ES-I3 (cell line): ENCODE results near the gene RRM1.
A peak's percentile ranks its signal among the peaks of the same experiment; 100 is the strongest.
"Not testable (repeated sequence)": the region's sequence is repeated elsewhere in the genome, so short reads cannot be mapped to it uniquely, and the experiment has no call there.

ENCODE experiments used
- H3K36me3 ChIP-seq: 2 replicates; pipeline ENCODE4 v1.6.1; 2013; ENCODE audit warnings: mild to moderate bottlenecking, low read length, control low read depth, moderate library complexity; ENCODE audit not compliant: insufficient read depth
- H3K4me1 ChIP-seq: 2 replicates; pipeline ENCODE4 v1.6.1; 2013; ENCODE audit warnings: mild to moderate bottlenecking, control low read depth, low read length; ENCODE audit not compliant: insufficient read depth
- H3K9ac ChIP-seq: 2 replicates; pipeline ENCODE4 v1.6.1; 2013; ENCODE audit warnings: low read depth, mild to moderate bottlenecking, low read length, moderate library complexity
- H3K9me3 ChIP-seq: 2 replicates; pipeline ENCODE4 v1.6.1; 2013; ENCODE audit warnings: mild to moderate bottlenecking, low read length, moderate library complexity; ENCODE audit not compliant: control insufficient read depth, insufficient read depth

RRM1 gene

DNA sequence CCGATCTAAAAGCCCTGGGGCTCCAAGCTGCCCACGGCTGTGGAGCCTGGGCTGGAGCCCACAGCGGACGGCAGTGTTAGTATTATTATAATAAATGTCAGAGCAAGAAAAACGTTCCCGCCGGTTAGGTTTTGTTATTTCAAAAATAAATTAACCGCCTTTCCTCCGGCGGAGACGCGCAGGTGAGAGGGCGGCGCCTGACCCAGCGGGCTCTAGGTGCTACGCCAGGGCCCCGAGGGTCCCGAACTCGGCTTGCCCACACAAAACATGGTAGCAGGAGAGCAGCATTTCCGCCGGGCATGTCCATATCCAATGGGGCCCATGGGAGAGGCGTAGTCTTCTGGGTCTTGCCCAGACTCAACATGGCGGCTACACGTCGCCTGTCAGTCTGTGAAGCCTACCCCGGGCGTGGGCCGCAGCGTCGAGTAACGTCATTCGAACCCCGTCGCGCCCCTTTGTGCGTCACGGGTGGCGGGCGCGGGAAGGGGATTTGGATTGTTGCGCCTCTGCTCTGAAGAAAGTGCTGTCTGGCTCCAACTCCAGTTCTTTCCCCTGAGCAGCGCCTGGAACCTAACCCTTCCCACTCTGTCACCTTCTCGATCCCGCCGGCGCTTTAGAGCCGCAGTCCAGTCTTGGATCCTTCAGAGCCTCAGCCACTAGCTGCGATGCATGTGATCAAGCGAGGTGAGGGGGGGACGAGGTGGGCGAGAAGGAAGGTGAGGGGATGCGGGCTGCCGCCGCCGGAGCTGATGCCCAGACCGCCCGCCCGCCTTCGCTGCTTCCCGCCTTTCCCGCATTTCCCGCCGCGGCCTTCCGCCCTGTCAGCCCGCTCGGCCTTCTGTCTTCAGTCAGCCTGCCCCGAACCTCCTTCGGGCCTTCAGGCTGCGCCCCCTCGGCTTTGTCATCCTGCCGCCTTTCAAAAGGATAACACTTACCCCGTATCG lies at the start of gene RRM1:
RRM1 (plus strand) TSS at position 452 of the 944 bp plus-strand sequence; CDS start at position 666, 214 bp downstream.
- Histone ChIP-seq H3K4me1 (no peaks in the 10 kb centered on the region), H3K36me3 (no peaks in the 10 kb centered on the region), H3K9me3 (no peaks in the 10 kb centered on the region), H3K9ac (peak within 1 kb of the TSS; percentile 75)

DNA sequence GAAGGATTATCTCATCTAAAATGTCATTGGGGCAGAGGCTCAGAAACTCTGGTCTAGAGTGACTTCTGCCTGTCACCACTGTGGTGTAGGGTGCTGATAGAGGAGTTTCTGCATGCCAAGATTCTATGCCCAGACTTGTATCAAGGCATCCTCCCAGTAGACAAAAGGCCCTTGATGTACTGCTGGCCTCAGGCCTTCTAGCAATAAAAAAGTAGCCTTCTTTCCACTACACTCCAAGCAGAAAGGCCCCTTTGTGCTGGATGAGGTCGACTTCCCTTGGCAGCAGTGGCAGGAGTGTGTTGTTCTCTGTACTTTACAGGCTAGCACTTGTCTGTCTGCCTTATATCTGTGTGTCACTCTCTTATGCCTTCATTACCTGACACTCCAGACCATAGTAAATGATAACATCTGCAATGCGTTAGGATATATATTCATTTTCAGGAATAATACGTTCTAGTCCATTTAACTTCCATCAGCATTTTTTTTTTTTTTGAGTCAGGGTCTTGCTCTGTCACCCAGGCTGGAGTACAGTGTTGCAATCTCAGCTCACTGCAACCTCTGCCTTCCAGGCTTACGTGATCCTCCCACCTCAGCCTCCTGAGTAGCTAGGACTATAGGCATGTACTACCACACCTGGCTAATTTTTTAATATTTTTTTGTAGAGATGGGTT lies 49.5 kb upstream of the RRM1 start:
- Histone ChIP-seq H3K4me1 (no peaks in the 10 kb centered on the region), H3K36me3 (no peaks in the 10 kb centered on the region), H3K9ac (no peak overlapping the region), H3K9me3 (no peaks in the 10 kb centered on the region)

DNA sequence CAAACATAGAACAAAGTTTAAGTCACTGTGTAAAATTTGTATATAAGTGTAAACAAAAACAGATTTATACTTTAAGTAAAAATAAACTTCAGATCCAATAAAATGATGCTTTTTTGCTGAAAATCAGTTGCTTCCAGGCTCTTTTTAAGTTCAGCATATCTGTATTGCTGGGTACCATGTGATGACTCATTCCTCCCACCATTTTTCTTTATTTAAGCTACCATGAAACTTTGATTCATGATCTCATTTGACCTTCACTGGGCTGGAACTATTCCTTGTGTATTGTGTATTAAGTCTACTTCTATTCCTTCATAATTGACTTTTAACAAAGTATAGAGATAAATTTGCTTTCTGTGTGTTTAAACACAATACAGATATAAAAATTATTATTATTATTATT lies 46.3 kb upstream of the RRM1 start:
- no peaks in the 10 kb centered on the region; the same call in 1 of the 2 replicates for H3K9me3 ChIP-seq
- H3K36me3 ChIP-seq: no peaks in the 10 kb centered on the region
- H3K9ac ChIP-seq: no peak overlapping the region
- H3K4me1 ChIP-seq: no peaks in the 10 kb centered on the region

DNA sequence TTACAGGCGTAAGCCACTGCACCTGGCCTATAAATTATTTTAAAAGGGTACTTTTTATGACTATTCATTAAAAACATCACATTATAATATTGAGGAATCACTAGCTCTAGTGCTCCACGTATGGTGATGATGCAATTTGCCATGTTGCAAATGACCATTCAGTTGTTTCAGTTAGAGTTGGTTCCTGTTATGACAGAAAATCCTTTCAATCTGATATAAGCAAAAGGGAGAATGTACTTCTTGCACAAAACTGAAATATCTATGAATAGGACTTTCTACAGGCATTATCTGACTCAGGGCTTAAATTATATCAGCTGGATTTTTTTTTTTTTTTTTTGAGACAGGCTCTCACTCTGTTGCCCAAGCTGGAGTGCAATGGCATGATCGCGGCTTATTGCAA lies 45.6 kb upstream of the RRM1 start:
- Histone ChIP-seq H3K9me3 (no peaks in the 10 kb centered on the region; the same call in 1 of the 2 replicates), H3K4me1 (no peaks in the 10 kb centered on the region), H3K36me3 (no peaks in the 10 kb centered on the region), H3K9ac (no peak overlapping the region)

DNA sequence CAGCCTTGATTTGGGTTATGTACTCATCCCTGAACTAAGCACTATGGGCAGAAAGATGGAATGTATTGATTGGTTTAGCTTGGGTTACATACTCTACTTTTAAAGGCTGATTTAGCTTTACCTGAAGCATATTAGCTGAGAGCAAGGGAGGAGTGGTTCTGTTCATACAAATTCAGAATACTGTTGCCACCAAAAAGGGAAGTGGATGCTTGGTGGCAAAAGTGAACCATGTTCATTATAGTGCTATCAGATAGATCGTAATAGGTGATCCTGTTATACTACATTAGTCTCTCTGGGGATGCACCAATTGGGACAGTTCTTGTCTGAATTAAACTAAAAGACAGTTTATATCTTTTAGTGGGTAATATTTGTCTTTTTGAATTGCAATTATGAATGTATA lies 44.5 kb upstream of the RRM1 start:
- H3K36me3 ChIP-seq: no peaks in the 10 kb centered on the region
- H3K9me3 ChIP-seq: no peaks in the 10 kb centered on the region; the same call in 1 of the 2 replicates
- H3K4me1 ChIP-seq: no peaks in the 10 kb centered on the region
- no peak overlapping the region for H3K9ac ChIP-seq

DNA sequence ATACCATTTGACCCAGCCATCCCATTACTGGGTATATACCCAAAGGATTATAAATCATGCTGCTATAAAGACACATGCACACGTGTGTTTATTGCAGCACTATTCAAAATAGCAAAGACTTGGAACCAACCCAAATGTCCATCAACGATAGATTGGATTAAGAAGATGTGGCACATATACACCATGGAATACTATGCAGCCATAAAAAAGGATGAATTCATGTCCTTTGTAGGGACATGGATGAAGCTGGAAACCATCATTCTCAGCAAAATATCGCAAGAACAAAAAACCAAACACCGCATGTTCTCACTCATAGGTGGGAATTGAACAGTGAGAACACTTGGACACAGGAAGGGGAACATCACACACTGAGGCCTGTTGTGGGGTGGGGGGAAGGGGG lies 41.4 kb upstream of the RRM1 start:
- H3K9ac ChIP-seq, H3K36me3 ChIP-seq, H3K4me1 ChIP-seq, H3K9me3 ChIP-seq: not testable (repeated sequence)

DNA sequence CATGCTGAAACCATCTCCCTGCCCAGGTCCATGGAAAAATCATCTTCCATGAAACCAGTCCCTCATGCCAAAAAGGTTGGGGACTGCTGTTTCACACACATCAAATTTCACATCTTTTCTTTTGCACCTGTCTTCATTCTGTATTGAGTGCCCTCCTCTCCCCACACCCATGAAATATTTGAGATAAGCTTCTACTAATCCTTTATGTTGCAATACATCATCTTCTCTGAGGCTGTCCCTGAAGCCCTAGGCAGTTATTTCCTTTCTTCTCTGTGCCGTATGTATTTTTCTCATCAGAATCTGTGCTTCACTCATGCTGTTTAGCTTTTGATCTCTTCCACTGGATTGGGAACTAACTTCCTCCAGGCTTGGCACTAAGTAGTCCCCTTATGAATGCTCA lies 40.0 kb upstream of the RRM1 start:
- H3K9ac ChIP-seq: no peak overlapping the region
- peaks cover 4% of the 10 kb centered on the region; the same call in 1 of the 2 replicates for H3K4me1 ChIP-seq

DNA sequence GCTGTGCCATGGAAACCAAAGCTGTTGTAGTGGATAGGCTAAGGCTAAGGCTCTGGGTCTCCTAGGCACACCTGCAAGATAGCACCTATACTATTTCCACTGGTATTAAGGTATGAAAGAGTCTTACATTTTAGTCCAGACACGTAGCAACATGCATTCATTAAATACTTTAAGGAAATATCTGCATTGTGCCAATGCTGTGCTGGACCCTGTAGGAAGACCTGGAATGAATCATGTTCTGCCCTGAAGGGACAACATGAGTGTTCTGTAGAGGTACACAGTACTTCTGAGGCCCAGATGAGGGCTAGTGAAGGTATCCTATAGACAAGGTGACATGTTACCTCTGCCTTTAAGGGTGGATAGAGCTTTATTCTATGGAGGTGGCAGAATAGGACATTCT lies 35.2 kb upstream of the RRM1 start:
- Histone ChIP-seq H3K9ac (no peak overlapping the region), H3K4me1 (peaks cover 4% of the 10 kb centered on the region; the same call in 1 of the 2 replicates), H3K9me3 (no peaks in the 10 kb centered on the region), H3K36me3 (no peaks in the 10 kb centered on the region)

More for the DNA sequence above, 40.0 kb upstream of the RRM1 start:
- Histone ChIP-seq H3K36me3 (no peaks in the 10 kb centered on the region), H3K9me3 (no peaks in the 10 kb centered on the region; the same call in 1 of the 2 replicates)

DNA sequence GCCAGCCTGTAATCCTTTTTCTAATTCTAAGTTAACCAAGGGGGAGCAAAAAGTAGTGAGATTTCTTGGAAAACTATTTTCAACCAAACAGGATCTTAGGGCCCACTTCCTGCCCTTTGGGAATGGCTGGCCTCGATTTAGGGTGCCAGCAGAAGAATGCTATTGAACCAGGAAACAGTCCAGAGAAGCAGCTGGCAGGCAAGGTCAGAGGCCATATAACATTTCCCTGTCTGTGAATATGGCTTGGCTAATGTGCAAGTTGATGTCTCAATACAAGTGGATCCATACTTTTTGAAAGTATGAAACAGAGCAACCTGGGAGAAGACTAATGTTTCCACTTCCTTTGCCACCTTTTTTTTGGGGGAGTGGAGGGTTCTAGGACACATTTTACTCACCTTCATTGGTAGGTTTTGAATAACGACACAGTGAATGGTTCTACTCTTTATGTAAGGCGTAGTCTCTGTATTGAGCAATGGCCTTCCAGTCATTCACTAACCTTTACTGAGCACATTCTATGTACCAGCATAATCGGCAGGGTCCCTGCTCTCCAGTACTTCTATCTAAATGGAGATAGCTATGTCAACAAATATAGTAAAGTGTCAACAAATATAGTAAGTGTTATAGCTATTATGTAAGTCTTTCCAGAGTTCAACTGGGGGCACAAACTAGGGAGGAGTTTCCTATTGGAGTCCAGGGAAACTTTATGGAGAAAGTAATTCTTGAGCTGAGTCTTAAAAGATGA lies 34.2 kb upstream of the RRM1 start:
- H3K36me3 ChIP-seq: no peaks in the 10 kb centered on the region

DNA sequence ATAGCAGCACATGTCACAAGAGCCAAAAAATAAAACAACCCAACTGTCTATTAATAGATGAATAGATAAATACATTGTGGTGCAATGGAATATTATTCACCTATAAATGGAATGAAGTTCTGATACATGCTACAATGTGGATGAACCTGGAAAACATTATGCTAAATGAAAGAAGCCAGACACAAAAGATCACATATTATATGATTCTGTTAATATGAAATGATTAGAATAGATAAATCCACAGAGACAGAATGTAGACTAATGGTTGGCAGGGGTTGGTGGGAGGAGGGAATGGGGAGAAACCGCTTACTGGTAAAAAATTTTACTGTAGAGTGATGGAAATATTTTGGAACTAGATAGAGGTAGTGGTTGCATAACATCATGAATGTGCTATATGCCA lies 32.9 kb upstream of the RRM1 start:
- peaks cover 4% of the 10 kb centered on the region; the same call in 1 of the 2 replicates for H3K4me1 ChIP-seq
- H3K9ac ChIP-seq: no peak overlapping the region
- H3K36me3 ChIP-seq: no peaks in the 10 kb centered on the region
- H3K9me3 ChIP-seq: no peaks in the 10 kb centered on the region

More for the DNA sequence above, 34.2 kb upstream of the RRM1 start:
- no peaks in the 10 kb centered on the region for H3K9me3 ChIP-seq
- peaks cover 4% of the 10 kb centered on the region; the same call in 1 of the 2 replicates for H3K4me1 ChIP-seq
- no peak overlapping the region for H3K9ac ChIP-seq

DNA sequence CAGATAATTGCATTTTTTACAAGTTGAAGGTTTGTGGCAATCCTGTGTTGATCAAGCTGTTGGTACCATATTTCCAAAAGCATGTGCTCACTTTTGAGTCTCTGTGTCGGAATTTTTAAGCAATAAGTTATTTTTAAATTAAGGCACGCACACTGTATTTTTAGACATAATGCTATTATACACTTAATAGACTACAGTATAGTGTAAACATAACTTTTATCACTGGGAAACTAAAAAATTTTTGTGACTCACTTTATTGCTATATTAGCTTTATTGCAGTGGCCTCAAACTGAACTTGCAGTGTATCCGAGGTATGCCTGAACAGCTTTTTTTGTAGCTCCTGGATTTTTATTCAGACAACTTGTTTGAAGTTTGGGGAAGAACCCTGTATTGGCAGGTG lies 31.3 kb upstream of the RRM1 start:
- Histone ChIP-seq H3K36me3 (no peaks in the 10 kb centered on the region), H3K4me1 (no peaks in the 10 kb centered on the region), H3K9ac (no peak overlapping the region)

DNA sequence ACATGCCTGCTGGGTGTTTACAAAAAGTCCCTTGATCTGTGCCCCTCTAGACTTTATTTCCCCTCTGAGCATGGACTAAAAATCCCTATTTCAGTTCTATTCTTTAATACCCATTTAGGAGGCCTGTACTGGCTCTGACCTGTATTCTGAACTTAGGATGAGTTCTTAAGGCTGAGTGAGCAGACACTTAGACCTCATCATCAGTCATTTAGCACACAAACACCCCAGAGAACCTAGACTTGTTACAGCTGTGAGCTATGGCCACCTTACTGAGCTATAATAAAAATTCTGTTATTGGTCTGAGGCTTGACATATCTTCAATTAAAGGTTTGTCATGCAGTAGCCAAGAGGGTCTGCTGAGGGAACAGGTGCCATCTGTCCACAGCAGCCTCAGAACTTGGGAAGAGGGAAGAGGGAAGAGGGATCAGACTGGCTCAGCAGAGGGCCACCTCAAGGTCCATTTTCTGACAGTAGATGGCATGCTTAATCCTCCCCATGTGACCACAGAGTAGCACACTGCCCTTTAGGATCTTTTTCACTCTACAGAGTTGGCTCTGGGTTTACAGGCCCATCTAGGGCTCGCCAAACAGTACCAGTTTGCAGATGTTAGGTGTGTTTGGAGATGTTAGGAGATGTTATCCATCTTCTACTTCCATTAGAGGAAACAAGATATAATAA lies 30.2 kb upstream of the RRM1 start:
- H3K9ac ChIP-seq: no peak overlapping the region
- H3K4me1 ChIP-seq: no peaks in the 10 kb centered on the region
- H3K9me3 ChIP-seq: no peaks in the 10 kb centered on the region

More for the DNA sequence above, 31.3 kb upstream of the RRM1 start:
- no peaks in the 10 kb centered on the region for H3K9me3 ChIP-seq

DNA sequence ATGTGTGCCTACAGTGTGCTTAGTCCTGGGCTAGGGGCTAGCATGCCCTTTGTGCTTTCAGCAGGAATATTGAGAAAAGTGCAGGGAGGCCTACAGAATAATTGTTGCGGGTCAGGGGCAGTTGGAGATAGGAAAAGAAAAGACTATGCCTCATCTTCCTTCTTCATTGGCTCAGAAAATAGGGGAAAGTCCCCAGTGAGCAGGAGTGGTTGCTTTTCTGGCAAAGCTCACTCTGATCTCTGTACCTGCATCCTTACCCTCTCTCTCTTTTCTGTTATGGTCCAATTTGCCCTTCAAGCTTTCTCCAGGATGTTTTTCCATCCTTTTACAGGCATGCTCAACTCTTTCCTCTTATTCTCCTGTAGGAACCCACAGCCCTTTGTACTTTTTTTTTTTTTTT lies 29.5 kb upstream of the RRM1 start:
- Histone ChIP-seq H3K4me1 (no peaks in the 10 kb centered on the region), H3K36me3 (no peaks in the 10 kb centered on the region), H3K9me3 (no peaks in the 10 kb centered on the region), H3K9ac (no peak overlapping the region)

More for the DNA sequence above, 30.2 kb upstream of the RRM1 start:
- no peaks in the 10 kb centered on the region for H3K36me3 ChIP-seq
